NCI-H82 treated with DMSO at 0.1 percent for 48 hours (cell line): ENCODE results near the gene SH3BGRL.
A peak's percentile ranks its signal among the peaks of the same experiment; 100 is the strongest.

Experiments used
- DNase-seq: peaks from one replicate; lab custom pipeline; 2025; ENCODE audit not compliant: unreplicated experiment; lab: John Stamatoyannopoulos, UW

Gene SH3BGRL

GRCh38 chrX:81201671-81202455, at the start of gene SH3BGRL, which contains the start of gene HMGN5:
TSS of gene SH3BGRL (plus strand) at chrX:81202102. CDS start at chrX:81202201, 99 bp downstream.
TSS of gene HMGN5 (minus strand) at chrX:81201913. CDS start at chrX:81121549, 80,364 bp downstream.
- DNase-seq, result peak; percentile 70

GRCh38 chrX:81168391-81168790, 33.5 kb upstream of the SH3BGRL start:
- DNase-seq, result no peak

- no peak for DNase-seq
Measured at GRCh38 chrX:81174286-81174685, 27.6 kb upstream of the SH3BGRL start.

- no peak for DNase-seq
Measured at GRCh38 chrX:81195259-81195658, 6.6 kb upstream of the SH3BGRL start.

GRCh38 chrX:81195712-81196111, 6.2 kb upstream of the SH3BGRL start:
- DNase-seq, result peak; percentile 44

GRCh38 chrX:81201071-81201470, 831 bp upstream of the SH3BGRL start:
- no peak for DNase-seq

- DNase-seq, result no peak
Measured at GRCh38 chrX:81202456-81202819, 536 bp downstream of the SH3BGRL start.

GRCh38 chrX:81202943-81203342, 1.0 kb downstream of the SH3BGRL start:
- DNase-seq, result no peak

GRCh38 chrX:81205551-81205950, 3.6 kb downstream of the SH3BGRL start:
- no peak for DNase-seq

- no peak for DNase-seq
Measured at GRCh38 chrX:81206476-81206875, 4.6 kb downstream of the SH3BGRL start.

GRCh38 chrX:81208916-81209315, 7.0 kb downstream of the SH3BGRL start:
- DNase-seq, result no peak

- DNase-seq, result no peak
Measured at GRCh38 chrX:81215685-81216084, 13.8 kb downstream of the SH3BGRL start.

- no peak for DNase-seq
Measured at GRCh38 chrX:81229229-81229628, 27.3 kb downstream of the SH3BGRL start.

- DNase-seq, result no peak
Measured at GRCh38 chrX:81229901-81230300, 28.0 kb downstream of the SH3BGRL start.

- no peak for DNase-seq
Measured at GRCh38 chrX:81231476-81231875, 29.6 kb downstream of the SH3BGRL start.

GRCh38 chrX:81232218-81232617, 30.3 kb downstream of the SH3BGRL start:
- no peak for DNase-seq

- DNase-seq, result no peak
Measured at GRCh38 chrX:81237516-81237915, 35.6 kb downstream of the SH3BGRL start.

GRCh38 chrX:81238166-81238565, 36.3 kb downstream of the SH3BGRL start:
- DNase-seq, result no peak

GRCh38 chrX:81240701-81241331, 38.9 kb downstream of the SH3BGRL start:
- DNase-seq, result no peak

- DNase-seq, result no peak
Measured at GRCh38 chrX:81241753-81242152, 39.9 kb downstream of the SH3BGRL start.

GRCh38 chrX:81255876-81256275, 54.0 kb downstream of the SH3BGRL start:
- DNase-seq, result no peak

GRCh38 chrX:81257817-81258216, 55.9 kb downstream of the SH3BGRL start:
- no peak for DNase-seq
